B cell (primary cell): Measurements from ENCODE around the gene GPR137C. TPM values are rescaled to one million over a fixed set of nuclear protein-coding genes. Genes with fewer than 3 reads are reported as not detected.

ENCODE experiments used
- ATAC-seq: fragments of 200-7000 bp; cut with Tn5 transposase; one replicate; pipeline ENCODE4 v1.10.0; 2021; ENCODE audit warnings: low read depth, mild to moderate bottlenecking, moderate number of reproducible peaks, moderate library complexity
- CTCF ChIA-PET: fragments of 350-600 bp; sonication (Branson Sonifier 250); formaldehyde crosslinking; loops from one replicate; lab custom pipeline; 2021; ENCODE audit warnings: antibody characterized with exemption, inconsistent platforms; lab: Charles Lee
- POLR2A ChIA-PET: fragments of 350-600 bp; sonication (Branson Sonifier 250); formaldehyde crosslinking; loops from one replicate; lab custom pipeline; 2021; ENCODE audit warnings: antibody characterized with exemption; lab: Charles Lee
- DNase-seq: peaks from one replicate; pipeline ENCODE4 v3.0.0; 2013
- H2AFZ ChIP-seq: 2 replicates; pipeline ENCODE4 v1.6.1; 2012; ENCODE audit warnings: mild to moderate bottlenecking, low read depth, low read length; ENCODE audit not compliant: insufficient read depth, poor library complexity, severe bottlenecking
- H3K27ac ChIP-seq, 2 donors: 1 replicate in 1 of 2; 2 replicates in 1 of 2; pipeline ENCODE4 v1.5.1; 2012 to 2013; ENCODE audit warnings: low read length in 2 of 2, mild to moderate bottlenecking in 2 of 2, moderate library complexity in 1 of 2
- H3K27me3 ChIP-seq, 4 experiments: fragments of 200-600 bp in 1 of 4; sonication (generic) in 1 of 4; replicated peaks in 1 of 4; 1 replicate in 2 of 4; 2 replicates in 2 of 4; pipeline versions ENCODE4 v1.6.1 to v1.7.0; 2013 to 2016; ENCODE audit warnings: low read length in 3 of 4, mild to moderate bottlenecking in 2 of 4, mixed read lengths in 1 of 4, moderate library complexity in 1 of 4; ENCODE audit not compliant: insufficient read depth in 4 of 4, control insufficient read depth in 3 of 4; ENCODE audit errors: control extremely low read depth in 1 of 4
- H3K36me3 ChIP-seq, 2 experiments: replicated peaks in 1 of 2; 1 replicate in 1 of 2; 2 replicates in 1 of 2; pipeline versions ENCODE4 v1.6.1 to v1.7.1; 2013; ENCODE audit warnings: low read length in 1 of 2; ENCODE audit not compliant: insufficient read depth in 2 of 2, control insufficient read depth in 1 of 2; ENCODE audit errors: control extremely low read depth in 1 of 2, extremely low read depth in 1 of 2
- H3K4me1 ChIP-seq, 2 donors: fragments of 200-600 bp in 1 of 2; sonication (generic) in 1 of 2; 1 replicate in 1 of 2; 2 replicates in 1 of 2; pipeline versions ENCODE4 v1.5.1 to v1.6.1; 2013 to 2017; ENCODE audit warnings: low read length in 2 of 2; ENCODE audit not compliant: control insufficient read depth in 2 of 2, insufficient read depth in 2 of 2
- H3K4me2 ChIP-seq: replicated peaks from 2 replicates; pipeline ENCODE3; 2012; ENCODE audit warnings: mild to moderate bottlenecking, low read depth, low read length; ENCODE audit not compliant: poor library complexity, severe bottlenecking
- H3K4me3 ChIP-seq, 5 experiments: fragments of 200-600 bp in 1 of 5; sonication (generic) in 1 of 5; 1 replicate in 3 of 5; 2 replicates in 2 of 5; pipeline versions ENCODE4 v1.5.1 to v1.7.0; 2011 to 2016; ENCODE audit warnings: low read length in 4 of 5, mild to moderate bottlenecking in 4 of 5, low read depth in 2 of 5, control low read depth in 1 of 5, moderate library complexity in 1 of 5; ENCODE audit not compliant: insufficient read depth in 1 of 5; ENCODE audit errors: control extremely low read depth in 1 of 5, extremely low read depth in 1 of 5
- H3K79me2 ChIP-seq: fragments of 200-600 bp; sonication (generic); one replicate; pipeline ENCODE4 v1.6.0; 2016; ENCODE audit warnings: low read length; ENCODE audit not compliant: control insufficient read depth, insufficient read depth
- H3K9ac ChIP-seq: fragments of 200-600 bp; sonication (generic); 2 replicates; pipeline ENCODE4 v1.6.1; 2017; ENCODE audit warnings: mild to moderate bottlenecking, low read length, moderate library complexity
- H3K9me3 ChIP-seq, 3 donors: one replicate each; pipeline versions ENCODE4 v1.6.1 to v1.7.1; 2013; ENCODE audit warnings: low read length in 2 of 3; ENCODE audit not compliant: control insufficient read depth in 2 of 3, insufficient read depth in 1 of 3; ENCODE audit errors: control extremely low read depth in 1 of 3
- H4K20me1 ChIP-seq: 2 replicates; pipeline ENCODE4 v1.6.0; 2012; ENCODE audit warnings: mild to moderate bottlenecking, low read length; ENCODE audit not compliant: insufficient read depth, control insufficient read depth, poor library complexity, severe bottlenecking
- H3K27ac Mint-ChIP-seq: one replicate; pipeline ENCODE4 v1.8.0; 2021; ENCODE audit warnings: mixed read lengths
- H3K27me3 Mint-ChIP-seq: one replicate; pipeline ENCODE4 v1.8.0; 2021; ENCODE audit warnings: mixed read lengths
- H3K4me1 Mint-ChIP-seq: one replicate; pipeline ENCODE4 v1.8.0; 2021; ENCODE audit warnings: mixed read lengths
- H3K4me3 Mint-ChIP-seq: one replicate; pipeline ENCODE4 v1.8.0; 2021; ENCODE audit warnings: mixed read lengths
- H3K9me3 Mint-ChIP-seq: one replicate; pipeline ENCODE4 v1.8.0; 2022; ENCODE audit warnings: mixed read lengths; ENCODE audit not compliant: insufficient read depth
- EZH2 ChIP-seq: IDR thresholded peaks from 2 replicates; pipeline ENCODE4 v1.6.1; 2012; ENCODE audit warnings: borderline replicate concordance, low read depth, mild to moderate bottlenecking, moderate library complexity, low read length; ENCODE audit not compliant: insufficient read depth, poor library complexity, severe bottlenecking
- WGBS: methylation state at CpG from one replicate; pipeline ENCODE4 v1.1.5; 2013; ENCODE audit warnings: missing lambda C conversion rate; ENCODE audit not compliant: insufficient coverage; 5-methylcytosine and 5-hydroxymethylcytosine counted together
- intact Hi-C: fragments of 100-400 bp; cut with micrococcal nuclease; formaldehyde crosslinking; loops from one replicate; pipeline ENCODE4 v1.10.0; 2022
- polyA minus RNA-seq: library from RNA; depleted of rRNA, polyadenylated mRNA; stranded (reverse); fragments of >200 nt; gene quantifications from 2 replicates; pipeline ENCODE4 v1.2.3, GENCODE V29; 2012
- polyA plus RNA-seq: library from polyadenylated mRNA; depleted of rRNA; stranded (reverse); fragments of >200 nt; gene quantifications from 2 replicates; pipeline ENCODE4 v1.2.3, GENCODE V29; 2012
- total RNA-seq, 2 donors: library from RNA; stranded (reverse); fragments of 120-200 nt in 1 of 2; gene quantifications; 1 replicate in 1 of 2; 2 replicates in 1 of 2; pipeline versions ENCODE4 v1.2.3 to v1.2.4, GENCODE V29; 2013 to 2022
- TF ChIP-seq, protein P1 (sequence below): fragments of 200-600 bp; IDR thresholded peaks from one replicate; pipeline ENCODE4 v1.8.0; 2022; ENCODE audit warnings: antibody characterized with exemption, mild to moderate bottlenecking

GPR137C gene, protein sequence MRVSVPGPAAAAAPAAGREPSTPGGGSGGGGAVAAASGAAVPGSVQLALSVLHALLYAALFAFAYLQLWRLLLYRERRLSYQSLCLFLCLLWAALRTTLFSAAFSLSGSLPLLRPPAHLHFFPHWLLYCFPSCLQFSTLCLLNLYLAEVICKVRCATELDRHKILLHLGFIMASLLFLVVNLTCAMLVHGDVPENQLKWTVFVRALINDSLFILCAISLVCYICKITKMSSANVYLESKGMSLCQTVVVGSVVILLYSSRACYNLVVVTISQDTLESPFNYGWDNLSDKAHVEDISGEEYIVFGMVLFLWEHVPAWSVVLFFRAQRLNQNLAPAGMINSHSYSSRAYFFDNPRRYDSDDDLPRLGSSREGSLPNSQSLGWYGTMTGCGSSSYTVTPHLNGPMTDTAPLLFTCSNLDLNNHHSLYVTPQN
- total RNA-seq (0.67 and 0.95 TPM in 2 replicates), polyA plus RNA-seq (0.06 and 0.22 TPM in 2 replicates), polyA minus RNA-seq (0.71 and 1.2 TPM in 2 replicates)
- total RNA-seq (2013), result 0.42 TPM

DNA sequence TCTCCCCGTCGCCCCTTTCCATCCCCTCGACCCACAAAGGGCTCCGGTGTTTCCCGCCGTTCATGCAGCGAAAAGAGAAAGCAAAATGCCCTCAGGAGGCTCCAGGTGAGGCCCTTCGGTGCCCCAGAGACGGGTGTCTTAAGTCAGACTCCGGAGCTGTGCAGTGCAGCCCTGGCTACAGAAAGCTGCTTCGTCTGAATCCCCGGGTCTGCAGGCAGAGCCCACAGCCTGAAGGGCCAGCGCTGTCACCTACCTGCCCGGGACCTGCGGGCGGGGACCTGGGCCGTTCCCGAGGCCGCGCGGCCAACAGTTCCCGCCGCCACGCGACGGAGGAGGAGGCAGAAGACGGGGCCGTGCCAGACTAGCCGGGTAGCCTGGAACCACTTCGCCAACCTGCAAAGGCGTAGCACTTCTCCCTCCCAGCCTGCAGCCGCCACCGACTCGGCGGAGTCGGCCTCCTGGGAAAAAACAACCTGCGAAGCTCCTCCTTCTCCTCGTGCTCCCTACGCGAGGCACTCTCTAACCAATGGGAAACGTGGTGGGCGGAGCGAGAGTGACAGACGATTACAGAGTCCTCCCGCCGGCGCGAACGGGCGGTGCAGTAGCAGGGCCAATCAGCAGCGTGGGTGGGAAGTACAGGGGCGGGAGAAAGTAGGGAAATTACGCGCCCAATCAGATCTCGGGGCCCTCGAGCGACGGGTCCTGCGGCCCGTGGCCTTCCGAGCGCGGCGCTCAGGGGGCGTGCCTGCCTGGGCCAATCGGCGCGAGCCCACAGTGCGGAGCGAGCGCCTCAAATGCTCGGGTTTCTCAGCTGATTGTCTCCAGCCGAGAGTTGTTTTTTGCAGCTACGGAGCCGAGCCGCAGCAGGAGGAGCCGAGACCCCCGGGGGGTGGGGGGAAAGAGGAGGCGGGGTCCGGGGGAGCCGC lies at the start of gene GPR137C, which contains the start of gene TXNDC16:
Gene GPR137C (plus strand): TSS at position 774 of the 926 bp plus-strand sequence. CDS start 312 bp downstream, outside the sequence.
Gene TXNDC16 (minus strand): TSS at position 443 of the 926 bp plus-strand sequence. CDS start 8,948 bp downstream, outside the sequence.
- Mint-ChIP-seq H3K4me1 (peaks cover 20% of the 10 kb centered on the region), H3K9me3 (no peaks in the 10 kb centered on the region), H3K4me3 (peak within 1 kb of the TSS; percentile 97), H3K27ac (peak within 1 kb of the TSS; percentile 88), H3K27me3 (peaks cover 10% of the 10 kb centered on the region)
- no peaks in the 10 kb centered on the region for H3K36me3 ChIP-seq
- H3K4me3 ChIP-seq, result peak within 1 kb of the TSS; percentile 52 to 88 (median 82)
- peaks cover 0 to 13% (median 13%) of the 10 kb centered on the region in 4 experiments for H3K27me3 ChIP-seq
- intact Hi-C loops, result loop anchor here (1.0 to 10.0 kb wide), 14 partner anchors 143 to 1455 kb away; partner anchors contain the start of genes ERO1A, GNPNAT1, PSMC6 and PTGER2
- TF ChIP-seq EZH2, result no peak
- TF ChIP-seq, protein P1, sequence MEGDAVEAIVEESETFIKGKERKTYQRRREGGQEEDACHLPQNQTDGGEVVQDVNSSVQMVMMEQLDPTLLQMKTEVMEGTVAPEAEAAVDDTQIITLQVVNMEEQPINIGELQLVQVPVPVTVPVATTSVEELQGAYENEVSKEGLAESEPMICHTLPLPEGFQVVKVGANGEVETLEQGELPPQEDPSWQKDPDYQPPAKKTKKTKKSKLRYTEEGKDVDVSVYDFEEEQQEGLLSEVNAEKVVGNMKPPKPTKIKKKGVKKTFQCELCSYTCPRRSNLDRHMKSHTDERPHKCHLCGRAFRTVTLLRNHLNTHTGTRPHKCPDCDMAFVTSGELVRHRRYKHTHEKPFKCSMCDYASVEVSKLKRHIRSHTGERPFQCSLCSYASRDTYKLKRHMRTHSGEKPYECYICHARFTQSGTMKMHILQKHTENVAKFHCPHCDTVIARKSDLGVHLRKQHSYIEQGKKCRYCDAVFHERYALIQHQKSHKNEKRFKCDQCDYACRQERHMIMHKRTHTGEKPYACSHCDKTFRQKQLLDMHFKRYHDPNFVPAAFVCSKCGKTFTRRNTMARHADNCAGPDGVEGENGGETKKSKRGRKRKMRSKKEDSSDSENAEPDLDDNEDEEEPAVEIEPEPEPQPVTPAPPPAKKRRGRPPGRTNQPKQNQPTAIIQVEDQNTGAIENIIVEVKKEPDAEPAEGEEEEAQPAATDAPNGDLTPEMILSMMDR, result peak; percentile 6
- no peaks in the 10 kb centered on the region for H3K9me3 ChIP-seq
- peak within 1 kb of the TSS; percentile 86 for H3K9ac ChIP-seq
- under 1% methylated on average over 75 of the region's 81 CpGs for WGBS
- peak within 1 kb of the TSS; percentile 97 for H2AFZ ChIP-seq
- H3K4me2 ChIP-seq, result peak within 1 kb of the TSS; percentile 100
- H4K20me1 ChIP-seq, result no peaks in the 10 kb centered on the region
- peaks cover 33% of the 10 kb centered on the region for H3K79me2 ChIP-seq
- peaks cover 16 to 24% of the 10 kb centered on the region in 2 donors for H3K4me1 ChIP-seq
- POLR2A ChIA-PET, result interaction anchor here (0.6 to 1.5 kb wide), 4 partner anchors 143 to 600 kb away, joined by 3 to 5 read pairs (median 4); partner anchors contain the start of genes ERO1A and GNPNAT1
- CTCF ChIA-PET, result interaction anchor here (0.6 to 1.3 kb wide), 4 partner anchors 9 to 190 kb away, joined by 3 to 4 read pairs (median 4); partner anchors contain the start of gene ERO1A
- peak; percentile 100 for DNase-seq
- H3K27ac ChIP-seq, result peak within 1 kb of the TSS; percentile 77 to 89
- ATAC-seq, result peak; percentile 87
